Mucosa of rectum (tissue), 2 donors: ENCODE data around the gene RUBCNL.
A peak's percentile ranks its signal among the peaks of the same experiment; 100 is the strongest.

Source experiments
- H3K27ac ChIP-seq, 2 donors: one replicate each; pipeline ENCODE4 v1.7.0; 2013; ENCODE audit warnings: inconsistent platforms in 2 of 2, low read depth in 2 of 2, low read length in 2 of 2
- H3K27me3 ChIP-seq, 2 donors: one replicate each; pipeline ENCODE4 v1.7.0; 2013; ENCODE audit warnings: low read length in 2 of 2; ENCODE audit not compliant: control insufficient read depth in 2 of 2, insufficient read depth in 2 of 2
- H3K36me3 ChIP-seq, 2 donors: one replicate each; pipeline ENCODE4 v1.7.0; 2013; ENCODE audit warnings: low read length in 2 of 2; ENCODE audit not compliant: control insufficient read depth in 2 of 2, insufficient read depth in 2 of 2
- H3K4me1 ChIP-seq, 2 donors: one replicate each; pipeline ENCODE4 v1.7.0; 2013; ENCODE audit warnings: low read length in 2 of 2, mild to moderate bottlenecking in 1 of 2; ENCODE audit not compliant: control insufficient read depth in 2 of 2, insufficient read depth in 2 of 2
- H3K4me3 ChIP-seq, 2 donors: one replicate each; pipeline ENCODE4 v1.7.0; 2013; ENCODE audit warnings: low read length in 2 of 2
- H3K9ac ChIP-seq, 2 donors: one replicate each; pipeline ENCODE4 v1.7.0; 2013; ENCODE audit warnings: low read length in 2 of 2, low read depth in 1 of 2, mild to moderate bottlenecking in 1 of 2
- H3K9me3 ChIP-seq, 2 donors: one replicate each; pipeline ENCODE4 v1.7.0; 2013; ENCODE audit warnings: low read length in 2 of 2; ENCODE audit not compliant: control insufficient read depth in 2 of 2
- donor health status: healthy.
- donor health status: Normal muscosa, but diverticular disease.

RUBCNL gene

GRCh38 chr13:46355901-46356590 is 31.0 kb downstream of the RUBCNL start:
- no peaks in the 10 kb centered on the region for H3K4me1 ChIP-seq
- H3K9ac ChIP-seq, result no peak overlapping the region
- H3K4me3 ChIP-seq, result no peak overlapping the region
- H3K9me3 ChIP-seq, result no peaks in the 10 kb centered on the region
- H3K27ac ChIP-seq, result no peak overlapping the region
- H3K36me3 ChIP-seq, result peaks cover 3 to 14% of the 10 kb centered on the region in 2 donors
- H3K27me3 ChIP-seq, result no peaks in the 10 kb centered on the region

- Histone ChIP-seq H3K36me3 (peaks cover 8 to 21% of the 10 kb centered on the region in 2 donors), H3K4me1 (no peaks in the 10 kb centered on the region), H3K9me3 (no peaks in the 10 kb centered on the region), H3K9ac (no peak overlapping the region), H3K27me3 (no peaks in the 10 kb centered on the region), H3K27ac (no peak overlapping the region), H3K4me3 (no peak overlapping the region)
Measured at GRCh38 chr13:46355088-46355468, 32.0 kb downstream of the RUBCNL start.

DNA sequence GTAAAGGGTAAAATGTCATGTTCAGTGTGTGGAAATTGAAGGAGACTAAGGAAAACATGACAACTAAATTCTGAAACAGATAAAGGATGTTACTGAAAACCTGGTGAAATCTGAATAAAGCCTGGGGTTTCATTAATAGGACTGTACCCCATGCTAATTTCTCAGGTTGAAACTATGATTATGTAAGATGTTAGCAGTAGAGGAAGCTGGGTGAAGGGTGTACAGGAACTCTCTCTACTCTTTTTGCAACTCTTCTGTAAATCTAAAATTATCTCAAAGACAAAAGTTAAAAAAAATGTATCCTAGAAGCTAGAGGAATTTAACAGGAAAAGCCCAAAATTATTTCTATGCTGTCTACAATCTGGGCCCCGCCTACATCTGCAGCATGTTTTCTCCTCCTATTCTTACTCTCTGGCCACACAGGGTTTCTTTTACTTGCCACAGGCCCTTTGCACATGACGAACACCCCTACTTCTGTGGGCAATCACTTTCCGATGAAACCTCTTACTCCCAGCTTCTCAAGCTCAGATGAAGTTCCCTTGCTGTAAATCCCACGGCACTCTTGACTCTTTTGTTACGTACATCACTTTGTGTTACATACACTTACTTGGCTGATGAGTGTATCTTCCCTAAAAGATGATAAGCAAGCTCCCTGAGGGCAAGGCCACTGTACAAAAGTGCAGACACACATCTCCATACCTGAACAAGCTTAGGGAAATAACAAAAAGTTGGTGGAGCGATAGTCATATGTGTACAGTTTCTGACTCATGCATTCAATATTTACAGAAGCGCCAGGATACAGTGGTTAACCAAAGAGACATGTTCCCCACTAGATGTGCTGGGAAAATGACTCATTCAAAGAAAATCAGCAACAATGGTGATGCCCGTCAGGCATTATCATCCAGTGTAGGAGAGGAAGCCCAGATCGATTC is 32.6 kb downstream of the RUBCNL start:
- no peak overlapping the region for H3K4me3 ChIP-seq
- no peak overlapping the region for H3K9ac ChIP-seq
- no peaks in the 10 kb centered on the region for H3K27me3 ChIP-seq
- no peaks in the 10 kb centered on the region for H3K9me3 ChIP-seq
- H3K4me1 ChIP-seq, result no peaks in the 10 kb centered on the region
- peaks cover 9 to 24% of the 10 kb centered on the region in 2 donors for H3K36me3 ChIP-seq
- H3K27ac ChIP-seq, result peak overlapping the region in 1 of 2 donors; percentile 14

- Histone ChIP-seq H3K9me3 (no peaks in the 10 kb centered on the region), H3K36me3 (peaks cover 9 to 32% of the 10 kb centered on the region in 2 donors), H3K4me3 (no peak overlapping the region), H3K27ac (no peak overlapping the region), H3K4me1 (no peaks in the 10 kb centered on the region), H3K27me3 (no peaks in the 10 kb centered on the region), H3K9ac (no peak overlapping the region)
Measured at GRCh38 chr13:46352805-46353204, 34.2 kb downstream of the RUBCNL start.

DNA sequence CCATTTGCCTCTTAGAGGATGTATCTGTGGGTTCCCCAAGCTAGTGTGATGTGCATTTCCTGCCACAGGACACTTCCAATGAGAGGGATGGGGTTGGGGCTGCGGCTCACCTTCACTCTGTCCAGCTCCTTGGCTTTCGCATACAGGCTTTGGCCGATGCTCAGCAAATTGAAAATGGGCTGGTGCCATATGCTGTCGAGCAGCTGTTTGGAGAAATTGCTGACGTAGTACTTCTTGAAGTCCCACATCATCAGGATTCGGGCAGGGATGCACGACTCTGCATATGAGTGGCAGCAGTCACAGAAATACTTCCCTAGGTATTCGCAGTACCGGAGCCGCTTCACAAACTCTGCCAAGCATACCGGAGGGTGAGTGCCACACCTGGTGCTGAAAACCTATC is 37.0 kb downstream of the RUBCNL start:
- Histone ChIP-seq H3K27ac (no peak overlapping the region), H3K9me3 (no peaks in the 10 kb centered on the region), H3K27me3 (no peaks in the 10 kb centered on the region), H3K4me3 (no peak overlapping the region), H3K36me3 (peaks cover 16 to 31% of the 10 kb centered on the region in 2 donors), H3K4me1 (no peaks in the 10 kb centered on the region), H3K9ac (no peak overlapping the region)

GRCh38 chr13:46348961-46349360 is 38.1 kb downstream of the RUBCNL start:
- H3K9me3 ChIP-seq, result no peaks in the 10 kb centered on the region
- no peaks in the 10 kb centered on the region for H3K4me1 ChIP-seq
- H3K4me3 ChIP-seq, result no peak overlapping the region
- H3K27ac ChIP-seq, result no peak overlapping the region
- no peak overlapping the region for H3K9ac ChIP-seq
- no peaks in the 10 kb centered on the region for H3K27me3 ChIP-seq
- peaks cover 26 to 32% of the 10 kb centered on the region in 2 donors for H3K36me3 ChIP-seq

DNA sequence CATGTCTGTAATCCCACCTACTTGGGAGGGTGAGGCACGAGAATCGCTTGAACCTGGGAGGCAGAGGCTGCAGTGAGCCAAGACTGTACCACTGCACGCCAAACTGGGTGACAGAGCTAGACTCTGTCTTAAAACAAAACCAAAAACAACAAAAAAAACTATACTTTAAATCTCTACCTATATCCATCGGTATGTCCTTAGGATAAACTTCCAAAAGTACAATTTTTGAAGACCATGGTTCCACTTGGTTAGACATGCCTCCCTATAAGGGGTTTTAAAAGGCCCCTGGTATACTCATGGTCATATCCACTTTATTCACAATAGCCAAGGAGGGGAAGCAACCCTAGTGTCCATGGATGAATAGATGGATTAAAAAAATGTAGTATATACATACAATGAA is 39.8 kb downstream of the RUBCNL start:
- H3K36me3 ChIP-seq, result peaks cover 32 to 42% of the 10 kb centered on the region in 2 donors
- H3K9ac ChIP-seq, result no peak overlapping the region
- H3K4me3 ChIP-seq, result no peak overlapping the region
- H3K4me1 ChIP-seq, result no peaks in the 10 kb centered on the region
- H3K27ac ChIP-seq, result no peak overlapping the region
- no peaks in the 10 kb centered on the region for H3K27me3 ChIP-seq
- no peaks in the 10 kb centered on the region for H3K9me3 ChIP-seq

DNA sequence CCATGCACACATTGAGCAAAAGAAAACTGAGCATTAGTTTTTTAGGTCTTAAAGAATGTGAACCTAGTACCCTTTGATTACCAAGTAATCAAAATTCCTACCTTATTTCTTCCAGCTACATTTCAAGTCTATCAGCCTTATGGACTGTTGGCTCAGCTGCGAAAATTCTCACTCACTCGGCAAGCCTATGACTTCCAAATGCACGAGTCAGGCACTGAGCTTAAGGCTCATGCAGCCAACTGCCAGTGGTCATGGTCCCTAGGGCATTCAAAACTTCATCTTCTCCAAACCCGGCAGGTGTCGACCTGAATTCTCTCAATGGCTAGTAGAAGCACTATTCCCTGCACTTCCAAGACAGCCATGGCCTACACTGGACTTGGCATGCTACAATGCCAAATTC is 41.2 kb downstream of the RUBCNL start:
- H3K4me1 ChIP-seq, result no peaks in the 10 kb centered on the region

GRCh38 chr13:46345398-46345797 is 41.7 kb downstream of the RUBCNL start:
- peaks cover 34 to 51% of the 10 kb centered on the region in 2 donors for H3K36me3 ChIP-seq
- H3K27ac ChIP-seq, result no peak overlapping the region
- H3K9ac ChIP-seq, result no peak overlapping the region
- H3K27me3 ChIP-seq, result no peaks in the 10 kb centered on the region
- H3K4me1 ChIP-seq, result no peaks in the 10 kb centered on the region
- no peaks in the 10 kb centered on the region for H3K9me3 ChIP-seq
- no peak overlapping the region for H3K4me3 ChIP-seq

More for the DNA sequence above, 41.2 kb downstream of the RUBCNL start:
- Histone ChIP-seq H3K27ac (no peak overlapping the region), H3K9me3 (no peaks in the 10 kb centered on the region), H3K36me3 (peaks cover 36 to 53% of the 10 kb centered on the region in 2 donors), H3K27me3 (no peaks in the 10 kb centered on the region), H3K9ac (no peak overlapping the region), H3K4me3 (no peak overlapping the region)

GRCh38 chr13:46343279-46343994 is 43.6 kb downstream of the RUBCNL start:
- no peak overlapping the region for H3K4me3 ChIP-seq
- no peaks in the 10 kb centered on the region for H3K9me3 ChIP-seq
- peaks cover 29 to 38% of the 10 kb centered on the region in 2 donors for H3K36me3 ChIP-seq
- H3K4me1 ChIP-seq, result no peaks in the 10 kb centered on the region
- no peak overlapping the region for H3K9ac ChIP-seq
- H3K27me3 ChIP-seq, result no peaks in the 10 kb centered on the region
- no peak overlapping the region for H3K27ac ChIP-seq
